HG02623 (cell line): ENCODE data around the gene PRKG2.

Experiments
- ATAC-seq: cut with Tn5 transposase; IDR thresholded peaks from one replicate; pipeline ENCODE4 v1.9.1; 2021; ENCODE audit warnings: moderate library complexity; ENCODE audit not compliant: unreplicated experiment

Gene PRKG2

DNA sequence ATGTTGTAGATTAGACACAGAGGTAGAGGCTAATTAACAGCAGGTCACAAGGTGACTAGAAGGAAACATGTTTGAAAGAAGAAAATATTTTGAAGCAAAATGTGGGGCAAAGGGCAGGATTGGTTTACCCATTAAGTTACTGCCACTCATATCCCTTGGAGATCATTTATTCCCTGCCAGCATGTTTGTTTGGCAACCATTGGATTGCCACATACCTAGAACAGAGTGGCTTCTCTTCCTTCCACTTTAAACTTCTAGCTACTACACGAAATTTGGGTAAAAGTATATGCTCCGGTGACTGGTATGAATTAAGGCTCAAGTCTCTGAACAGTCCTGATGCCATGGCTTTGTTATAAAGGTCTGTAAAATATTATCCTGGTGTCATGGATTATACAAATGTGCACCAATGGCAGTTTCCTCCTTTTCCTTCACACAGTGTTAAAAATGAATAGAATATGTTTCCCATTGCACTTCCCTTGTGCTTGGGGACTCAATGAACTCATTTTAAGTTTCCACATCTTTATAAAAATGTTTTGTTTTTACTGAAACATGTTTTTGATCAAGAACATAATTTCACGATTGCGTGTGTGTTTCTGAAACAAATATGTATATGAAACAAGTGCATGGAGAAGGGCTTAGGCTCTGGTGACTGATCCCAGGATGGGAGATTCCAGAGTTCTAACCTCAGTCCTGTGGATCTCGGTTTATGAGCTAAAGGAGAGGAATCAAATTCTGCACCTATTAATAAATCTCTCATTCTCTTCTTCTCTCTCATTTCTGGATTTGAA is 172.2 kb downstream of the PRKG2 start:
- no peak for ATAC-seq

DNA sequence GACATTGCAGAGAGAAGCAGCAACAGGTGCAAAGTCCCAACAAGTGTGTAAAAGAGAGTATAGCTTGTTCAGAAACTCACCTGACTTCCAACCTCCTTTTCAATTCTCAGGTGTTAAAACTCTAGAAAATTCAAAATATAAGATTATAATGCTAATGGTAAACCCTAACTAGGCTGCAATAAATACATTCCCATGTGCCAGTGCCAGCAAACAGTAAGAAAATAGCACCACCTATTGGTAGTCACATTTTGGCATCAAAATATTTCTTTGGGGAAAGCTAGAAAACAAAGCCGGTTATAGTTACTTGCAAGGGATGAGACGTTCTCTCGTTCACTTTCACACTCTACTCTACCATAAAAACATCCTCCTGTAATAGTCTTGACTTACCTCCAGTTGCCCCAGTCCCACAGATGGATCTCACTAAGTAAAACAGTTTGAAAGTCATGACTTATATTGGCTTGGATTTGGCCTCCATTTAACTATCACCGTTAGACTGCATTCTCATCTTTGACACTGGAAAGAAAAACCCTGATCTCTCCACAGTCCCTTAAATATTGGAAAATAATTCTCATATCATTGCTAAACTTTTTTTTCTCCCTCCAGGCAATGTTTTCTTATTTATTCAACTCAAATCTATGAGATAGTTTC is 174.9 kb downstream of the PRKG2 start:
- ATAC-seq, result peak; percentile 67

DNA sequence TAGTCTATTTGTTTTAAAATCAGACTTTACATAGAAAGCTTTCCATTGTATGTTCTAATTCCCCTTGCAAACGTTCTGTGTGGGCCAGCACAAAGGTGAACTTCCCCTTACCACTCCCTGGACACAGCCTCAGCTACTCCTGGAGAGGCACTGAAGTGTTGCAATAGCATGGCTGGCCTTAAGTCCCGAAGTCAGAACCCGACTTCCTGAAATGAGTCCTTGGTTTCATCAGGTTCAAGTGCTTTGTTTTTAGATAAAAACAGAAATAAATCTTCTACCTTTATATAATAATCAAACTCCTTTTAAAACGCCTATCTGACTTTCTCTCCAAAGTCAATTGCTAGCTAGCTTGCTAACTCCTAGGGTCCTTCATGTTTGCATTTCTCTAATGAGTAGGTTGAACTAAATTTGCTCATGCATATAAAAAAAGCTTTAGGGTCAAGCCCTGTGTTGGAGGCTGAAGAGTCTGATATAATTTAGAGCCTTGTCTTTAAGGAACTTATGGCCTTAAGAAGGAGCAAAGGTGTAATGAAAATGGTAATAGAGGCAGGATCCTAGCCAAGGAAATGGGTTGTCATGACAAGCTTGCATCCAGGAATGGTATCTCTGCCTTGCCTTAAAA is 175.6 kb downstream of the PRKG2 start:
- ATAC-seq, result no peak

DNA sequence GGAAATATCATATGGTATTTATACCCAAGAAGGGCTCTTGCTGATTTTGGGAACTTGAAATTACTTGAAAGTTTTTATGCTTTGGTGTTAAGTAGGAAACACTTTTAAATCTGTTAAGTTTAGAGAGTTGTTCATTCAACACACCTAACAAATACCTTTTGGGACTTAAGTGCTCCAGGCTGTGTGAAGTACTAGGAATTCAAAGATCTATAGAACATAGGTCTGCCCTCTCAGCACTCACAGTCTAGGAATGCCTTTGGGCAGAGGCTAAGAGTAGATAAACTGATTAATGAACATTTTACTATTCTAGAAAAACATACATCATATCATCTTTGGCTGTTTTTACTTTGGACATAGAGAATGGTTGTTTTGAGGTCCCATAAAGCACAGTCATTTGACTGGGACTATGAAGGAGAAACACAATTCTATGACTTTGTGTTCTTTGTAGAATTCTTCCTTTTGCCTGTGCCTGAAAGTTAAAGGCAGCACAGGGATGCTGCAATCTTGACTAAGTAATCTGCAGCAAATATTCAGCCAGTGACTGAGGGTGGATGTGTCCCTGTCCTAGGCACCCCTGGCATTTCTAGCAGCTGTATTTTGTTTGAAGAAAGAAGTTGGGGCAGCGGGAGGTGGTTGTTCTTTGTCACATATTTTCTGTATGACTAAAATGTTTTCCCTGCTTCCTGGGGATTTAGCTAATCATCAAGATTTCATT is 176.2 kb downstream of the PRKG2 start:
- ATAC-seq, result no peak
